Measurements from ENCODE around the gene ATF6. TPM values are rescaled to one million over a fixed set of nuclear protein-coding genes. Genes with fewer than 3 reads are reported as not detected.
A peak's percentile ranks its signal among the peaks of the same experiment; 100 is the strongest.

The ATF6 gene
- total RNA-seq, 1 donor from 2014 or later = 22.9 TPM

- no peak for TF ChIP-seq CTCF (conservative IDR thresholded peaks at IDR 0.05)
- Mint-ChIP-seq H3K27me3 (peaks cover 50% of the 10 kb centered on the region), H3K4me1 (ENCODE audit: unreplicated experiment) (peaks cover 6% of the 10 kb centered on the region), H3K36me3 (no peaks in the 10 kb centered on the region), H3K9me3 (peaks cover 4% of the 10 kb centered on the region), H3K4me3 (no peak overlapping the region), H3K27ac (no peak overlapping the region)
- DNase-seq (ENCODE audit: extremely low spot score, unreplicated experiment) = no peak
These were observed 34.0 kb upstream of the ATF6 start for GRCh38 chr1:161731981-161732718.

GRCh38 chr1:161733526-161733925, 32.6 kb upstream of the ATF6 start:
- H3K9me3 Mint-ChIP-seq = peaks cover 4% of the 10 kb centered on the region
- H3K4me1 Mint-ChIP-seq (ENCODE audit: unreplicated experiment) = peaks cover 6% of the 10 kb centered on the region
- H3K4me3 Mint-ChIP-seq = peak overlapping the region; percentile 42
- no peak for DNase-seq (ENCODE audit: extremely low spot score, unreplicated experiment)
- TF ChIP-seq CTCF (conservative IDR thresholded peaks at IDR 0.05) = no peak
- H3K27me3 Mint-ChIP-seq = peaks cover 58% of the 10 kb centered on the region
- no peaks in the 10 kb centered on the region for H3K36me3 Mint-ChIP-seq
- peak overlapping the region; percentile 66 for H3K27ac Mint-ChIP-seq

GRCh38 chr1:161735837-161736236, 30.3 kb upstream of the ATF6 start:
- H3K27ac Mint-ChIP-seq = no peak overlapping the region
- no peak overlapping the region for H3K4me3 Mint-ChIP-seq
- TF ChIP-seq CTCF (conservative IDR thresholded peaks at IDR 0.05) = no peak
- H3K9me3 Mint-ChIP-seq = no peaks in the 10 kb centered on the region
- DNase-seq (ENCODE audit: extremely low spot score, unreplicated experiment) = no peak
- H3K36me3 Mint-ChIP-seq = no peaks in the 10 kb centered on the region
- H3K4me1 Mint-ChIP-seq (ENCODE audit: unreplicated experiment) = no peaks in the 10 kb centered on the region
- H3K27me3 Mint-ChIP-seq = peaks cover 65% of the 10 kb centered on the region

GRCh38 chr1:161736335-161736969, 29.7 kb upstream of the ATF6 start:
- peaks cover 63% of the 10 kb centered on the region for H3K27me3 Mint-ChIP-seq
- no peak for TF ChIP-seq CTCF (conservative IDR thresholded peaks at IDR 0.05)
- no peak for DNase-seq (ENCODE audit: extremely low spot score, unreplicated experiment)
- no peaks in the 10 kb centered on the region for H3K36me3 Mint-ChIP-seq
- no peaks in the 10 kb centered on the region for H3K9me3 Mint-ChIP-seq
- no peak overlapping the region for H3K4me3 Mint-ChIP-seq
- H3K4me1 Mint-ChIP-seq (ENCODE audit: unreplicated experiment) = peaks cover 3% of the 10 kb centered on the region
- H3K27ac Mint-ChIP-seq = no peak overlapping the region

- Mint-ChIP-seq H3K9me3 (no peaks in the 10 kb centered on the region), H3K36me3 (no peaks in the 10 kb centered on the region), H3K4me1 (ENCODE audit: unreplicated experiment) (peaks cover 4% of the 10 kb centered on the region), H3K4me3 (no peak overlapping the region), H3K27me3 (peaks cover 55% of the 10 kb centered on the region), H3K27ac (no peak overlapping the region)
- no peak for TF ChIP-seq CTCF (conservative IDR thresholded peaks at IDR 0.05)
- DNase-seq (ENCODE audit: extremely low spot score, unreplicated experiment) = no peak
These were observed 28.5 kb upstream of the ATF6 start for GRCh38 chr1:161737625-161738024.
